ENCODE results near the gene CACNG7. TPM values are rescaled to one million over a fixed set of nuclear protein-coding genes. Genes with fewer than 3 reads are reported as not detected.
A peak's percentile ranks its signal among the peaks of the same experiment; 100 is the strongest.

Gene CACNG7
- total RNA-seq, 1 donor from 2014 or later: not detected

DNA sequence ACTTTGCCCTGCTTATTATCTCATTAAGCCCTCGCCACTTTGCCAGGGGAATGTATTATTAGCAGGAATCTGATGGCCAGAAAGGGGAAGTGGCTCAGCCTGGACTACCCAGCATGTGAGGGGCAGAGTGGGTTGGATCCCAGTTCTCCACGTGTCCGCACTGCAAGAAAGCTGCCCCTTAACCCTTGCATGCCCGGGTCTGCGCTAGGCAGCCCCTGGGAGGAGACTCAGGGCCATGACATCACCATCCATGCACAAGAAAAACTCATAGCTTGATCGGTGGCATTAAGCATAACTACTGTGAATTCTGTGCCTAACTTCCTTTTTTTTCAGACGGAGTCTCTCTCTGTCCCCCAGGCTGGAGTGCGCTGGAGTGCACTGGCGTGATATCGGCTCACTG lies 62.6 kb downstream of the CACNG7 start:
- H3K4me3 ChIP-seq (ENCODE audit: low read depth, low read length): no peak overlapping the region
- H3K27me3 ChIP-seq (ENCODE audit: control insufficient read depth, insufficient read depth, low read length): no peaks in the 10 kb centered on the region
- no peak for DNase-seq (ENCODE audit: low read depth)
- H3K36me3 ChIP-seq (ENCODE audit: control insufficient read depth, insufficient read depth, low read length): no peaks in the 10 kb centered on the region
- no peak for TF ChIP-seq CTCF (IDR thresholded peaks at IDR 0.05; ENCODE audit: insufficient read depth, low read length, poor library complexity, severe bottlenecking)

DNA sequence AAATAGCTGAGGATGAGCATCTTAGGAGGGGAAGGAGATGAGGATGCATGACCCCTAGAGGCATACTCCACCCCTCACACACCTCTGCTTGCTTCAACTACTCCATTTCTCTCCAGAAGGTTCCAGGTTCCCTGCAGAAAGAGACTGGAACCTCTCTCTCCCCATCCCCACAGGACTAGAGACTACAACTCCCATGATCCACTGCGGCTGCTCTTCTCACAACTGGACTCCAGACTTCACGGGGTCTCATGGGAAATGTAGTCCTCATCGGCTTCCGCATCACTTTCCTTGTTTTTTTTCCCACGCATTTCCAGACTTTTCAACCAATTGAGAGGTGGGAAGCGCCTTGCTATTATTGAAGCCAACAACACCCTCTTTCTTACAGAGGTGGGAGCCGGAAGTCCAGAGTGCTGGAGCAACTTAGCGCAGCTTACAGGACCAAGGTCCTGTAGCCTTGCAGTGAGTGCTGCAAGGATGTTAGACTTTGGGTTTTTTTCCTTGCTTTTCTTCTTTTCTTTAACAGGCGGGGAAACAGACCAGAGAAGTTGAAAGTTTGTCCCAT lies 68.4 kb downstream of the CACNG7 start:
- Histone ChIP-seq H3K4me3 (ENCODE audit: low read depth, low read length) (no peak overlapping the region), H3K27me3 (ENCODE audit: control insufficient read depth, insufficient read depth, low read length) (peaks cover 40% of the 10 kb centered on the region), H3K36me3 (ENCODE audit: control insufficient read depth, insufficient read depth, low read length) (no peaks in the 10 kb centered on the region)
- DNase-seq (ENCODE audit: low read depth): peak; percentile 29
- no peak for TF ChIP-seq CTCF (IDR thresholded peaks at IDR 0.05; ENCODE audit: insufficient read depth, low read length, poor library complexity, severe bottlenecking)

- TF ChIP-seq CTCF (IDR thresholded peaks at IDR 0.05; ENCODE audit: insufficient read depth, low read length, poor library complexity, severe bottlenecking): no peak
- Histone ChIP-seq H3K27me3 (ENCODE audit: control insufficient read depth, insufficient read depth, low read length) (peaks cover 40% of the 10 kb centered on the region), H3K36me3 (ENCODE audit: control insufficient read depth, insufficient read depth, low read length) (no peaks in the 10 kb centered on the region), H3K4me3 (ENCODE audit: low read depth, low read length) (no peak overlapping the region)
- DNase-seq (ENCODE audit: low read depth): no peak
Observed at GRCh38 chr19:53977991-53978731, 69.1 kb downstream of the CACNG7 start.

DNA sequence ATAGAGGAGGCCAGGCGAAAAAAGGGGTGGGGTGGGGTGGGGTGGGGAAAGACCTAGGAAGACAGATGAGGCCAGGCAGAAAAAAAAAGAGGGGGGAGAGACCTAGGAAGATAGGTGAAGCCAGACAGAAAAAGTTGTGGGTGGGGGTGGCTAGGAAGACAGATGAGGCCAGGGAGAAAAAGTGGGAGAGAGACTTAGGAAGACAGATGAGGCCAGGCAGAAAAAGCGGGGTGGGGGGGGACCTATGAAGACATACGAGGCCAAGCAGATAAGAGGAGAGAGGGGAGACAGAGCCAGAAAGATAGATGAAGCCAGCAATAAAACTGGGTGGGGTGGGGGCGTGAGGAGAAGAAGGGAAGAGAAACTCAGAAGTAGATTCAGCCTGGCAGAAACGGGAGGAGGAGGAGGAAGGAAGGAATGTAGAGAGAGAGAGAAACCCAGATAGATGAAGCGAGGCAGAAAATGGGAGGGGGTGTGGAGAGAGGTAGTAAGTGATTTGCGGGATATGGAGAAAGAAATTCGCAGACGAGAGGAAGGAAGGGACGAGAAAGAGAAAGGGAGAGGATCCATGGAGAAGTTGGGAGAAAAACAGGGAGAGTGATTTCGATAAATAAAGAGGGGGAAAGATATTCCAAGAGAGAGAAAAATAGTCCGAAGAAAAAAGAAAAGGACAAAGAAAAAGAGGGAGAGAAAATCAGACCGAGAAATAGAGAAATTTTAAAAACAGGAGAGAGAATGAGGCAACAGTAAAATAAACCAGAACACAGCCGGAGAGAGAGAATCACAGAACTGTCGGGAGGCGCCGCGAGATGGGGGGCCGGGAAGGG lies 70.1 kb downstream of the CACNG7 start:
- DNase-seq (ENCODE audit: low read depth): no peak
- no peak for TF ChIP-seq CTCF (IDR thresholded peaks at IDR 0.05; ENCODE audit: insufficient read depth, low read length, poor library complexity, severe bottlenecking)
- Histone ChIP-seq H3K4me3 (ENCODE audit: low read depth, low read length) (peak overlapping the region; percentile 5), H3K36me3 (ENCODE audit: control insufficient read depth, insufficient read depth, low read length) (no peaks in the 10 kb centered on the region), H3K27me3 (ENCODE audit: control insufficient read depth, insufficient read depth, low read length) (peaks cover 43% of the 10 kb centered on the region)

DNA sequence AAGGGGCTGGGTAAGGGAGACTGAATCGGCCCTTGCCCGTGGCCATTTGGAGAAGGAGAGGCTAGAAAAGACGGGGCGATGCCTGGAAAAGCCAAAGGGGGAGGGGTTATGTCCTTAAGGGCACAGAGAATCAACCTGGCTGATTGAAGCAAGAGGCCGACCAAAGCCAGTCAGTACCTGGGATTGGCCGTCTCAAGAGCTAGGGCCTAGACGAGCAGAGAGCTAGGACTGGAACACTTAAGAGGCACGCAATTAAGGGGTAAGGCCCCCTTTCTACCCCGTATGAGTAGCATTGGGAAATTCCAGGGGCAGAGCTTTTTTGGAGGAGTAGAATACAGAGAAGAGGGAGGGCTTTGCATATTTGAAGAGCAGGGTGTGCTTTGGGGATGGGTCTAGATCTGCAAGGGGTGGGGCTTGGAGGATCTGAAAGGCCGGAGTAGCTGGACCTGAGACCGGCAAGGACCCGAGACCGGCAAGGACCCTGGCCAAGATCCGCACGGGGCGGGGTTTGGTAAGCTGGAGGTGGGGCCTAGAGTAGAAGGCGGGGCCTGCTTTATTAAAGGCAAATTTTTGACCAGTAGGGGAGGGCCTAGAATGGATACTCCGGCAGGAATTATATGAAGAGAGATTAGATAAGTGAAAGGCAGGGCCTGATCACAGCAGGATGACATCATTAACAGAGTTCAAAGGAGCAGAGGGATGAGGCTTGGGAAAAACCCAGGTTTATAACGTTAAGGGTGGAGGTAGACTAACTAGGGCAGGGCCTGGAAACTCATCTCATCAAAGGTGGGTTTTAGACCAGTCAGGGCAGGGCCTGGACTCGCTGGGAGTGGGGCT lies 71.7 kb downstream of the CACNG7 start:
- no peak for TF ChIP-seq CTCF (IDR thresholded peaks at IDR 0.05; ENCODE audit: insufficient read depth, low read length, poor library complexity, severe bottlenecking)
- no peak overlapping the region for H3K4me3 ChIP-seq (ENCODE audit: low read depth, low read length)
- DNase-seq (ENCODE audit: low read depth): no peak
- peaks cover 43% of the 10 kb centered on the region for H3K27me3 ChIP-seq (ENCODE audit: control insufficient read depth, insufficient read depth, low read length)
- H3K36me3 ChIP-seq (ENCODE audit: control insufficient read depth, insufficient read depth, low read length): no peaks in the 10 kb centered on the region

Data from kidney epithelial cell (primary cell).